NCI-H146 (cell line): ENCODE measurements around the gene SLC8A1.

Experiments used
- DNase-seq: peaks from one replicate; lab custom pipeline; 2025; lab: John Stamatoyannopoulos, UW

SLC8A1 gene

DNA sequence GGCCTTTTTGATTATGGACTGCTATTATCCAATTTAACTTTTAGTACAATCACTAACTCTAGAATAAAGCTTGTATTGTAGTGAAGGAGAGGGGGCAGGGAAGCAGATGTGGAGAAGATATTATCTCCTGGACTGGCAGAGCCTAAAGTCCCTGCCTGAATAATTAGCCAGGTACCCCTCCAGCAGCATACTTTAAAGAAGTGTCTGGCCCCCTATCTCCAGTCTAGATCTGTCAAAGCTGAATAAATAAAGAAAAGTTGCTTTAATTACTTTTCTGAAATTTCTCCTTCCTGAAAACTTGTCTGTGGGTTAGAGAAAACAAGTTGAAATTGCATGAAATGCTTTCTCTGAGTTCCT lies 258.2 kb downstream of the SLC8A1 start:
- DNase-seq: no peak

DNA sequence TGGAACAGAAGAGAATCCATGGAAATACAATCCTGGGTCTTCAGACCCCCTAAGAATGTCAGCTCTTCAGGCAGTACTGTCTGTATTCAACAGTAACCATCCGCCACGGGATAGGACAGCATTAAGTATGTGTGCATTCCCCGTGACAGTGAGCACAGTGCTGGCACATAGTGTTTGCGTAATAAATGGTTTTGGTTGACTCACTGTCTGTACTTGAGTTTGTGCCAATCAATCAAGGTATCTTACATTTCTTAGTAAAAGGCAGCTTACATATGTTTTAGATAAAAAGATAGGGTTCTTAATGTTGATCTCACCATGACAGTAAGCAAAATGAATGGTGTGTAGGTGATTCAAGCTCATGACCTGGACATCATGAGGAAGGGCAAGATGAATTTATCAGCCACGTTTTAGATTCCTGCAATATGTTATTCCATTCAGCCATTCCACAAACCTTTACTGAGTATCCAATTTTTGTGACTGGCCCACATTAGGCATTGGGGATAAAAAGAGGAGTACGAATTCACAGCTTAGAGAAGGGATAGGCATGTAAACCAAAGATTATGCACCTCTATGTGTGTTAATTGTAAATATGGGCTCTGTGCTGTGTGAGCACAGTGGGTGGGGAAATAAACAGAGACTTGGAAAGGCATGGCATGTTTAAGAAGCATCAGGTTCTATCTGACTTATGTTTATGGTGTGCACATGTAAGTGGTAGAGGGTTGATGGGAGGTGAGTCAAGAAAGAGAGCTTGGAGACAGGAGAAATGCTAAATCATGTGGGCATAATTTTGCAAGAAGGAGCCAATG lies 258.8 kb downstream of the SLC8A1 start:
- DNase-seq: no peak

DNA sequence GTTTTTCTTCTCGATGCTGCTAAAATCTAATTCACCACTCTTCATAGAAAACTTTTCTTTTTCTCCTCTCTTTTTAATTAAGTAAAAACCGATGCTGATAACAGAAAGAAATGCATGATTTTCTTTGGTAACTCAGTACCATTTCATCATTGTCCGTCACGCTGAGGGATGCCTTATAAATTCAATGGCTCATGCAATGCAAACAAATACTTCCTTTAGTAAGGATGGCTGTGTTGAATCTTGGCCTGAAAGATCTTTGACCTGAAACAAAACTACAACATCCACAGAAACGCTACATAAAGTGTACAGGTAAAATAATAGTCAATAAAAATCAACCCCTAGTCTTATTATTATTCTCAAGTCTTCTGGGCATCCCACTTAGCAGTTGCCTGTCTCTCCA lies 261.4 kb downstream of the SLC8A1 start:
- no peak for DNase-seq

DNA sequence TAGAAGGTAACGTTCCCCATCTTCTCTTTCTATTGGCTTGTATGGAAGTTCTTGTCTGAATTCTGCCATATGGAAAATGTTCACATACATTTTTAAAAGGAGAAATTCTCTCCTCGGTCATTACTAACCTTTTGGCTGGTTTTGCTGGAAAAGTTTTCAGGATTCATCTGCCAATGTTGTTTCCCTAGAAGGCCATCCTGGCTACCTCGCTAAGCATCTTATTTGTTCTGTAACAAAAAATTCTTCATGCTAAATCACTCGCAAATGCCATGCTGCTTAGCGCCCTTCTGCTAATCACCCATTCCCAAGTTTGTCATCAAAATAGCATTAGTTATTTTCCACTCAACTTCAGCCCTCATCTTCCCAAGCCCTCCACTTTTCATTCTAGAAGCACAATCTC lies 262.0 kb downstream of the SLC8A1 start:
- no peak for DNase-seq

DNA sequence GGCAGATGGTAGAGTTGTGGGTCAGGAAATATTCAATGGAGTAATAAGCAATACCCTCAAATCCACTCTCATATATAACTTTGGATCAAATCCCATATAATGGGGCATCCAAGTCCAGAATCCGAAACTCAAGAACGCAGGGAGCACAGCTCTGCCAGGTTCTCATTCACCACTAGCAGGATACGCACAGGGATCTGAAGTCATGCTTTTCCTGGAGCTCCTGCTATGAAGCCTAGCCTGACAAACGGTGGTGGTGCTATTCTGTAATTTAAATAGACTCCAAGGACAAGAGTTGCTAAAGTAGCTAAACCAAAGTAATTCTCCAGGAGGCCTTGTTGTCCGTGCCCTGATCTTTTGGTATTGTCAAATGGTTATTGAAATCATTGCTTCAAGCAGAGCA lies 264.8 kb downstream of the SLC8A1 start:
- no peak for DNase-seq

DNA sequence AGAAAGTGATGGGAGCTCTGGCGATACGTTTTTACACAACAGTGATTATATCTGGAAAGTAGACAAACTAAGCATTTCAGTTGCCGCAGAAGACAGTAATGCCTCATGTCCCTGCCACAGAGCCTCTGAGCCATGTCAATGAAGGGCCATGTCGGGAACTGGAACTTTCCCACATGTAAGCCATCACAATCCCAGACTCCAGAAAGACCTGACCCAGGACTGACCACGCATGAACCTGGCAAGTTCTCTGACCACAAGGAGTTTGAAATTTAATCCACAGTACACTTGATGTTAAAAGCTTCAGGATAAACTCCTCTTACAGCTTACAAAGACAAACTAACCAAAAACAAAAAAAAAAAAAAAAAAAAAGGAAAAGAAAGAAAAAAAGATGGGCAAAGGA lies 267.3 kb downstream of the SLC8A1 start:
- no peak for DNase-seq

DNA sequence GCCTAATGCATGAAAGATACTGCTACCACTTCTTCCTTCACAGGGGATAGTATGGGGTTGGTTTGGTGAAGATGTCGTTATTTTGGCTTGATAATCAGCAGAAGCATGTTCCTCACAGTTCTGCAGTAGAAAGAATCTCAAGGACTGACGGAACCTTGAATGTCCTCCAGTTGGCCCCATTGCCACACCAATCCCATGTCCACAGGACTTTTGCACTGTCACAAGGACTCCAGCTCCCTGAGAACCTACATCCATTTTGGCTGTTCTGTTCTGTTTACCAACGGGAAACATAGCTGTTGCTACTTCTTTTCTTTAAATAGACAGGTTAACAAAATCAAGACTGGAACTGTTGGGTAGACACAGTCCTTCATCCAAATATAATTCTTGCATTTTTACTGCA lies 270.0 kb downstream of the SLC8A1 start:
- DNase-seq: no peak

DNA sequence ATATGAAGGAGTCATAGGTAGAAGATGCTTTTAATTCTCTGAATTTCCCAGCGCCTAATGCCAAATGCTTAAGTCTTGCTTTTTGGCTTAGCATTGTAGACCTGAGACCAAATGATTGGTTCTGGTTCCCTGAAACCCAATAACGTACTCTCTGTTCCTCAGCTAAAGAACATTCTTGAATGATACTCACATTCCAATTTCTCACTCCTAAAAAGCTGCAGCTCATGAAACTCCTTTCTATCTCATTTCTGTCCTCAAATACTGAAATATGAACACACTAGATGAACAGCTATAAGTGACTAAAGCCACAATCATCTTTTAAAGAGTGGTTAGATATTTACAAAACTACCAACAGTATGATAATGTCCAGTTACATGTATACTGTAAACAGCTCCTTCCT lies 272.1 kb downstream of the SLC8A1 start:
- DNase-seq: no peak

DNA sequence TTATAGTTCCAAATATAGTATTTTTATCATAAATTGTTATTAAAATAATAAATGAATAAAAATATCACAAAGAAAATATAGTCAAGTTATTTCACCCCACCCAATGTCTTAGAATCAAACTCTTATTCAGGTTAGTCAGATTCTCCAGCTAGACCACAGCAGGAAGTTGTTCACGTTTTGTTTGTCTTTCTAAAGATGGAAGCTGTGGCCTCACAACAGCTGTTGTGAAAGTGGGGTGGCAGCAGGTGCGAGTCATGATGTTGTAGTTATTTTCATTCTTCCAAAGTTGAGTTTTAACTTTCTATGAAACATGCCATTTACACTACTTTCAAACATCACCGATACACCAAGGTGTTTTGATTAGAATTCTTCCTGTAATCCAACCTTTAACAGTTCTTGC lies 272.9 kb downstream of the SLC8A1 start:
- DNase-seq: no peak

DNA sequence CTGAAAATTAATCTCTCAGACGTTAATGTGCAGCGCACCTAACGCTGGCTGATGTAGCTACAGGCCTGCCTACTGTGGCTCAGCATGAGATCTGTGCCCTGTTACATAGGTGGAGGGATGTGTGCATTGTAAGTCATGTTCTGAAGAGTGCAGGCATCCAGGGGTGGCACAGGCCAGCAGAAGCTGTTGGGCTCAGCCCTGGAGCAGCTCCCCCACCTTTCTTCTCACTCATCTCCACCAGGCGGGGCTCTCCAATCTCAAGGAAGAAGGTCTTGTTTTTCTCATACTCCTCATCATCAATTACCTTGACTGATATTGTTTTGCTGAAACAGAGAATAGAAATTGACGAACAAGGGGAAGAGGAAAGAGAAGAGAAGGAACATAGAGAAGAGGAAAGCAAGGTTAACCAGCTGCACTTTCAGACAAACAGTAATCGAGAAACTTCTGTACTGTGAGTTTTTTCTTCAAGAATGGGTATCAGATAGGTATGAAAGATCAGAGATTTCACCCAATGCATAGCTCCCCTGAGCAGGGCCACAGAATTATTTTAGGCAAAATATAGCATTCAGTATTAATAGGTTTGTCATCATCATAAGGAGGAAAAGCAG lies 273.6 kb downstream of the SLC8A1 start:
- no peak for DNase-seq

DNA sequence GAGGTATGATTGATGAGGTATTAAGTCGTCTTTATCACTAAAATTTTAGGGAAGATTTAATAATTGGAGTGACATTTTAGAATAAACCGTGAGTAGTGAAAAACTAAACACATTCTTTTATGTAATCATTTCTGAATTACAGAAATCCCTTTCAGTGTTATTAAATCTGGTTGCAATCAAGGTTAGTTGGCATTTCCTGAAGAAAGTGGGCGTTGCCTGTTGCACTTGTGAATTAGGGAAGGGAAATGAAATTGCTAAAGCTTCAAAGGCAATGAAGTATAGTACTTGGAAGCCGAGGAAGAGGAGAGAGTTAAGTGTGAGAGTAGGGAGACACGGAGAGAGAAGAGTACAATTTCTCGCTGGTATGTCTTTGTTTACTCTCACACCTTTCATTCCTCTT lies 274.5 kb downstream of the SLC8A1 start:
- no peak for DNase-seq

DNA sequence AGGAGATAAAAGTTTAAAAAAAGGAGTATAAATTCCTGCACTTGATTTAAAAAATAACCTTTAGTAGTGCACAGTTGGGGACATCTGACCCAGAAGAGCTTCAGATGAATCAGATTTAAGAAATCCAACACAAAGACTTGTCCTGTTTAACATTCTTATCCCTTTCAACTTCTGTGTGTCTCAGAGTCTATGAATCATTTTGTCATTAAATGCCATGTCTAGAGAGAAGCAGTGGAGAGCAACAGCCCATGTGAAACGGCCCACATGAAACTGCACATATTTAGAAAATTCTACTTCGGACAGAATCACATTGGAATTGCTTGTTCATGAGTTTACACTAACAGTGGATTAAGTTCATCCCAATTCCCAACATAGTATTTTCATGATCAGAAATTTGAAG lies 278.6 kb downstream of the SLC8A1 start:
- no peak for DNase-seq

DNA sequence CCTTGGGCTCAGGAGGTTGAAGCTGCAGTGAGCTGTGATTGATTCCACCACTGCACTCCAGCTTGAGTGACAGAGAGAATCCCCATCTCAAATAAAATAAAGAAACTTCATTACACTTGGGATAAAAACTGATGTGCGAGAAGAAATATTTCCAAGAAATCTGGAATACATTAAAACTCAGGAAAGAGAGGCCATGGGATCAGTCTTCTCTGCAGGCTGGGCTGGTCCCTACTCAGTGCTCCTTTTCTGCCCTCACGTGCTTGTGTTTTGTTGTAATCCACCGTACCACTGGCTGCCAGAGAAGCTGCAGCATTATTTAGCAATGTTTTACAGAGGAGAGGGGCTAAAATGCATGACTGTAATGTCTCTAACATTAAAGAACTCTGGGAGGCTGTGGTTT lies 282.0 kb downstream of the SLC8A1 start:
- DNase-seq: no peak

DNA sequence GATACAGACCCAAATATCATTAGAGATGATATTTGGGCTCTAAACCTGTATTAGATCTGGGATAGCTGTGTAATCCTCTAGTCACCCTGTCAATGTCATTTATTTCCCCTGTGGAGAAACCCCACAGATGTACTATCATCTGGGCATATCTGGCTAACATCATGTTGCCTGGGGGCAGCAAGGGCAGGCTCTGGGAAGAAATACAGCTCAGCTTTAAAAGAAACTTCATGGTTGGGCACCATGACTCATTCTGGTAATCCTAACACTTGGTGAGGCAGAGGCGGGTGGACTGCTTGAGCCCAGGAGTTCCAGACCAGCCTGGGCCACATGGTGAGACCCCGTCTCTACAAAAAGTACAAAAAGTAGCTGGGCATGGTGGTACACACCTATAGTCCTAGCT lies 282.5 kb downstream of the SLC8A1 start:
- peak; percentile 9 for DNase-seq

DNA sequence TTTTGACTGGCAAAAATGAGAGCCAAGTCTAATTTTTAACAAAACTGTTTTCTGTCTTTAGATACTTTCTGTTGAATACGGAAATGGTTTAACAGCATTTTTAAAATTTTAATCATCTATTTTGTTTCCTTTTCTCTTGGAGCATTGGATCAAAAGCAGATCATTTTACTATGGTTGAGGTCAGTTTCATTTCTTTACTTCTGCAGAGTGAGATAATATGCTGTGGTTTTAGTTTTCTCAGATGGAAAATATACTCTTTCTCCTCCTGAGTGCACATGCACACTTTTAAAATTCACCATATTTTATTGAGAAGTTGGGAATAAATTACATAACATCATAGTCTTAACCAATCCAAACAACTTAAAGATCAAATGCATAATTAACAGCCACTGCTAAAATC lies 283.3 kb downstream of the SLC8A1 start:
- DNase-seq: no peak

DNA sequence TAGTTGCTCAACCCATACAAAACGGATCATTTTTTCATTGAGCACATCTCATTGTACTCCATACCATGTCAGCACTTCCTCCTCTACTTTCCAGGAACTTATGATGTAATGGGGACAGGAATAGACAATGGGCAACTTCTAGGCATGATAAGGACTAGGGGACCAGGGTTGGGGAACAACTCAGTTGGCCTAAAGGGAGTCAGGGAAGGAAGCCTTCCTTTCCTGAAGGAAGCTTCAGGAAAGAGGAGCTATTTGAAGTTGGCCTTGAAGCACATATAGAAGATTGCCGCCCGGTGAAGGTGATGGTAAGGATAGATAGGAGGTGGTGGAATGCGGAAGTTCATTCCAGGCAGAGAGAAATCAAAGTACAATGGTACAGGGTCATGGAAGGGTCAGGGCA lies 283.9 kb downstream of the SLC8A1 start:
- no peak for DNase-seq

DNA sequence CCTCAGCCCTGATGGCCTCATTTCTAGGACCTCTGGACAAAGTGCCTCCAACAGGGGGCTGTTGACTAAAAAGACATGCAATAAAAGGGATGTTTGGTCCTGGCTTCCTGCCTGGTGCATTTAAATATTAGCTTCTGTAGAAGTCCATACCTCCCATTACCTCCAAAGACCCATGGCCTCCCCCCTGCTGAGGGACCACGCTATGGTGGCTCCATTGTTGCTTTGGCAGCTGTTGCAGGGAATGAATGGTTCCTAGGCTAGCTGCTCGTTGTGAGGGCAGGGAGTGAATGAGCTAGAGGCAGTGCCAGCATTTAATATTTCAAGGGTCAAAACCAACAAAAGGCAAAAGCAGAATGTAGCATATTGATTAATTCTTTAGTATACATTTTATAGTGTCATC lies 285.9 kb downstream of the SLC8A1 start:
- DNase-seq: peak; percentile 99

DNA sequence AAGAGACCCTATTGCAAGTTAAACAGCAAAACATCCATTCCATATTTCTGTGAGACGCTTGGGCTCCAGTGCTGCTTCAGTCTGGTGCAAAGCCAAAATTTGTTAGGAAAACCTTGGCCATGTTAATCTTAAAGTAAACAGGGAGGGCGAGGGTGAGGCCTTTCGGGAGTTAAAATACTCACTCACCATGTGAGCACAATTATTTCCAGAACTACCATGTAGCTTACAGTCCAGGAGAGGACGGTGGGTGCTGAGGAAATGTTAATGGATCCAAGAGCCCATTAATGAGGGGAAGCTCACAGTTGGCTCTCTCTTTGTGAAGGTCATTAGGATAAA lies 286.4 kb downstream of the SLC8A1 start:
- DNase-seq: no peak

DNA sequence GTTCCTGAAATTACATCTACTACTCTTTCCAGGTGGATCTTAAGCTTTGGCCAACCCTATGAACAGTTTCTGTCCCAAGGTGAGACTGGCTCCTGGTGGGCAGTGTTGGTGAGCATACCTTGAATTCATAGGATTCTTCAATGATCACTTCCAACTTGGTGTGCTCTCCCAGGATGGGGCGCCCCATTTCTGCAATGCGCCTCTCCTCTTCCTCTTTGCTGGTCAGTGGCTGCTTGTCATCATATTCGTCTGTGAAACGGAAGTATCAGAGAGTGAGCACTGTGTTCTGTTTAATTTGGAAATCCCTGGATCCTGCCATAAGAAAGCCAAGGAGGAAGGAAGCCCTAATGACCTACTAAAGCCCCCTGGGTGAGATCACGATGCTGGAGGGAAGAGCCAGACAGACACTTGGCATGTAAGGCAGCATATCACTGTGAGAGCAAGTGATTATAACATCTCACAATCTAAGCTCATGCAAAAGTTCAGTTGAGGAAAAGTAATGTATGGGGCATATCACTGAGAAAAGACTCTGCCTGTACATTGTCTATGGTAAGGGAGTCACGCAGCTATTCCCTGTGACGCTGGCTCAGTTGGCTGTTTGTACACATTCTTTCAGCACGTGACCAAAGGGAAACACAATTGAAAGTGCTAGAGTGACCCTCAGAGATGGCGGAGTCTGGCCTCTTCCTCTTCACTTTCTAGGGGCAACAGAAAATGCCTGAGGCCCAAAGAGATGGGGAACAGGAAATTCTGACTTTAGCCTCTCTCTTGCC lies 287.0 kb downstream of the SLC8A1 start:
- peak; percentile 41 for DNase-seq

DNA sequence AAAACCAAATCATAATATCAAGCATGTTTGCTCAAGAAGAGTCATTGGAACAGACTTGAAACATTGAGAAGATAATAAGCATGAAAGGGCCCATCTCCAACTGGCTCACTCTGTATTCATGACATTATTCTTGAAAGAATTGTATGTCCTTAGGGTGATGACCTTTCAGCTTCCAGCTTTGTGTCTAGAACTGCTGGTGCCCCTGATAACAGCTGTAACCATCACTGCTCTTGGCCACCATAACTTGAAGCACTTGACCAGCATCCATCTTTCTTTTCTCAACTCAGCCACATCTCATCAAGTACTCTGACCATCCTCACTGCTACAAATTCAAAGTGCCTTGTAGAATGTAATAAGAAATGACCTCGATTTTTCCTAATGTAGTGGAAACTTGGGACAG lies 289.9 kb downstream of the SLC8A1 start:
- DNase-seq: no peak

DNA sequence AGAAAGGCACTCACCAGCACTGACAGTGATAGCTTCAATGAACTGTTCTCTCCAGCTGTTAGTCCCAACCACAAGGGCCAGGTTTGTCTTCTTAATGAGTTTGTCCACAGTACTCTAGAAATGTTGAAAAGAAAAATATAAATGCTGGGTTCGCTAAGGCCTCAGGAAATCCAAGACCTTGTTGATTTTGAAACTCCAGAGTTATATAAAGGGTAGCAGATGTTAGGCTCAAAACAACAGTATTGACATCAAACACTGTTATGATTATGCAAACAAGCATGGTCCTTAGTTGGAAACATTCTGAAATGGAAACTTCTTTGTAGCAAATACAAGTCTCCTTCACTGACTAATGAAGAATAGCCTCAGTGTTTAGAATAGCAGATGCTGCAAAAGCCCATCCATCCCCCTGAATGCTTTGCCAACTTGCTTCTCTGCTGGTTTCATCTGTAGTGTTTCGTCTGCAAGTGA lies 291.1 kb downstream of the SLC8A1 start:
- DNase-seq: no peak

DNA sequence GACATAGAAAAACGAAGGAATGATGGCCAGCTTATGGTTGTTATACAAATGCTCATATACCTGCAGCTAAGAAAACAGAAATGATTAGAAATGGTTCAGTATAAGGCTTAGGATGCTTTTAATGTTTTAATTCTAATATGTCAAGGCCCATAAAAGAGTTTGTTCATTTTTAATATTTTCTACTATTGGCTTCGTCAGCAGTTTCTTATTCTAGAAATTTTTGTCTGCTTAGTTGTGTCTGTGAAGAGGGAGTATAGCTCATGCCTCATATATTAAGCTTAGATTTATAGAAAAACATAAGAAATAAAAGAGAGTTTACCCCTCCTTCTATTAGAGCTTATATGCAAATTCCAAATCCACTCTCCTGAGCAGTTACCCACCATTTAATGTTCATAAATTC lies 292.6 kb downstream of the SLC8A1 start:
- no peak for DNase-seq

DNA sequence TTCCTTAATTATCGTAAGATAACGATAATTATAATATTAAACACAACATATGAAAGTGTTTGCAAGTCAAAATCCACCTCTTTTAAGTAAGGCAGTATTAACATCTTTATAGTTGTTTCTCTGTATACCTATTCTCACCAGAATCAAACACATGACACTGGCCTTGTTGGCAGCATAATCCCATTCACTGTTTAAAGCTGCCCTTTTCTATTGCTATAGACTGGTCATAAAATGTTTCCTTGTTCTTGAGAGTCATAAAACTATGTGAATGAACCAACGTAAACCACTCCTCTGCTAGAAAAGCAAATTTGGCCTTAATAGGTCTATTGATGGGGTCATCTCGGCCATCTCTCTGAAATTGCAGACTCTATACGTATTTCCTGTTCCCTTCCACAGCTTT lies 293.1 kb downstream of the SLC8A1 start:
- DNase-seq: no peak
